Astrocyte (in vitro differentiated cells and primary cell): ENCODE measurements around the gene KLHDC8A.

Experiments used
- CTCF ChIP-seq: IDR thresholded peaks from 2 replicates; pipeline ENCODE4 v1.5.1; 2011; ENCODE audit warnings: low read depth, mild to moderate bottlenecking, inconsistent platforms, low read length, moderate library complexity; ENCODE audit not compliant: insufficient read depth
- EZH2 ChIP-seq: IDR thresholded peaks from 2 replicates; pipeline ENCODE4 v1.6.1; 2012; ENCODE audit warnings: mild to moderate bottlenecking, low read length, inconsistent platforms; ENCODE audit not compliant: insufficient read depth

DNA sequence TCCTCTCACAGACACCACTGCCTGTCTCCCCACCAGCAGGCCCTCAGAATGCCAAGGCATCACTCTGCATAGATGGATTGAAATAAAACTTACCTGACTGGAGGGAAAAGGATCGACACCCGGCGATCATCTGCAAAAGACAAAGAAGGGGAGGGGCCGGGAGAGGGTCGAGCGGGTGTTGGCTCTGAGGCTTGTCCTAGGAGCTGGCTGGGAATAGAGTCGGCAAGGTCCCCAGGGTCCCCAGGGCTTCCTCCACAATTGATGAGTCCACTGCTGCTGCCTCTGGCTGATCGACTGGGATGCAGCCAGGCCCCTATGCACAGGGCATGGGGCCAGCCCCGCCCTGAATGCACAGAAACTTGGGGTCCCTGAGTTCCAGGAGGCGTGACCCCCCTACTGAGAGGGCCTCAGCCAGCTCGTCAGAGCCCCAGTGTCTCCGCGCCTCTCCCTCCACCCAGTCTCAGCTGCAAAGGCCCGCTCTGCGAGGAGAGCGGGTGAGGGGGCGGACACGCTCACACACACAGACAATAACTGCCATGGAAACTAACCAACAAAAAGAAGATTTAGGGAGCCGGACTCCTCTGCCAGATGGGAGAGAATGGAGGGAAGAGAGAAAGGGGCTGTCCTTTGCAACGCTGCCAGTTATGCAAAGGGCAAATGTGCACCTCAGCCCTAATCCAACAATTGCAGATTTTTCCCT, at the start of gene KLHDC8A:
- TF ChIP-seq CTCF = no peak
- no peak for TF ChIP-seq EZH2
